OCI-M1 (cell line): ENCODE results near the gene C1orf56.

ENCODE experiments used
- DNase-seq: peaks from one replicate; lab custom pipeline; 2025; lab: John Stamatoyannopoulos, UW

The C1orf56 gene

GRCh38 chr1:151024540-151025146, 22.9 kb upstream of the C1orf56 start:
- peak; percentile 86 for DNase-seq

GRCh38 chr1:151026460-151026859, 21.1 kb upstream of the C1orf56 start:
- DNase-seq: no peak

DNA sequence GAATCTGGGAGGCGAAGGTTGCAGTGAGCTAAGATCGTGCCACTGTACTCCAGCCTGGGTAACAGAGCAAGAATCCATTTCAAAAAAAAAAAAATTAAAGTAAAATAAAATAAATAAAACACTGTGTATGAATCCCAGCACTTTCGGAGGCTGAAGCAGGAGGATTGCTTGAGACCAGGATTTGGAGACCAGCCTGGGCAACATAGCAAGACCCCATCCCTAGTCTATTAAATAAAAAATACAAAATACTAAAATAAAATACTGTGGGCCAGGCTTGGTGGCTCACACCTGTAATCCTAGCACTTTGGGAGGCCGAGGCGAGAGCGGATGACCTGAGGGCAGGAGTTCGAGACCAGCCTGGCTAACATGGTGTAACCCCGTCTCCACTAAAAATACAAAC, 15.4 kb upstream of the C1orf56 start:
- DNase-seq: no peak

DNA sequence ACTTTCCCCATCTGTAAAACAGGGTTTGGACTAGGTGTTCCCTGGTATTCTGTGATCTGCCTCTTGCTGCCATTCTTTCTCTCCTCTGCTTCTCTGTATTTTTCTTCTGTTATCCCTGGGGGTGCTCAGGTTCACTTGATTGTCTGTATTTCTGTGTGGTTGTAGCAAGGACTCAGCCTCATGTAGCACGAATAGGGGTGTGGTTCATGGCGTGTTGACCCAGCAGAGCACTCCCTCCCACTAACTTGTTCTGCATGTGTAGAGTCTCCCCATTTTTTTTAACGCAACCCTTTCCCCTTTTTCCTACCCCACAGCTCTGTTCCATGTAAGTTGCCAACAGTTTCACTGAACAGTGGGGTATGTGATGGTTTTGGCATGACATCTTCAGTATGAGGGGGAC, 12.4 kb upstream of the C1orf56 start:
- no peak for DNase-seq

DNA sequence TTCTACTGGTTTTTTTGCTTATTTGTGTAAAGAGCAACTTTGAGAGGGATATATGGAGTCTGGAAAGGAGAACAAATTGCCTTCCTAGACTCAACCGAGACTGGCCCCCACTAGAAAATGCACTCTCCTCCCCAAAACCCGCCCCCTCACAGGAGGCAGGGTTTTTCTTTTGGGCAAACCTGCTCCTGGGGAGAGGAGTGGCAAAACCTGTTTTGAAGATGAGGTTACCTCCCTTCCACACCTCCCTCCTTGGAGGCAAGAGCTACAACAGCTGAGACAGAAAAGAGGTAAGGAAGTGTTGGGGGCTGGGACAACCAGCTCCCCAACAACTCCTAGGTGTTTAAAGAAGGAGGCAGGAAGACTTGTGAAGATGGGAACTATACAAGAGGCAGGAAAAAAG, 11.2 kb upstream of the C1orf56 start, which contains the start of gene BNIPL:
Gene BNIPL, plus strand, starts transcription at position 231 of the 400 bp plus-strand sequence. Its CDS starts 140 bp downstream, at position 371.
- DNase-seq: no peak

GRCh38 chr1:151037032-151037431, 10.5 kb upstream of the C1orf56 start:
- DNase-seq: no peak

DNA sequence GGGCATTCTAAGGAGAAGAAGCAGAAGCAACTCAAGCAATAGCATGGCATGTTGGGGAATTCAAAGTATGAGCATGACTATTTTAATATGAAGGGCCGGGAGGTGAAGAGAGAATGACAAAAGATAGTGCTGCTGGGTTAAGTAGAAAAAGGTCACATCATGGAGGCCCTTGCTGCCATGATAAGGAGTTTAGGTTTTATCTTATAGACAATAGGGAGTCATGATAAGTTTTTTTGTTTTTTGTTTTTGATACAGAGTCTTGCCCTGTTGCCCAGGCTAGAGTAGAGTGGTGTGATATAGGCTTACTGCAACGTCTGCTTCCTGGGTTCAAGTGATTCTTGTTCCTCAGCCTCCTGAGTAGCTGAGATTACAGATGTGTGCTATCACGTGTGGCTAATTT, 8.0 kb upstream of the C1orf56 start:
- DNase-seq: peak; percentile 33

GRCh38 chr1:151043163-151043562, 4.4 kb upstream of the C1orf56 start:
- DNase-seq: no peak

DNA sequence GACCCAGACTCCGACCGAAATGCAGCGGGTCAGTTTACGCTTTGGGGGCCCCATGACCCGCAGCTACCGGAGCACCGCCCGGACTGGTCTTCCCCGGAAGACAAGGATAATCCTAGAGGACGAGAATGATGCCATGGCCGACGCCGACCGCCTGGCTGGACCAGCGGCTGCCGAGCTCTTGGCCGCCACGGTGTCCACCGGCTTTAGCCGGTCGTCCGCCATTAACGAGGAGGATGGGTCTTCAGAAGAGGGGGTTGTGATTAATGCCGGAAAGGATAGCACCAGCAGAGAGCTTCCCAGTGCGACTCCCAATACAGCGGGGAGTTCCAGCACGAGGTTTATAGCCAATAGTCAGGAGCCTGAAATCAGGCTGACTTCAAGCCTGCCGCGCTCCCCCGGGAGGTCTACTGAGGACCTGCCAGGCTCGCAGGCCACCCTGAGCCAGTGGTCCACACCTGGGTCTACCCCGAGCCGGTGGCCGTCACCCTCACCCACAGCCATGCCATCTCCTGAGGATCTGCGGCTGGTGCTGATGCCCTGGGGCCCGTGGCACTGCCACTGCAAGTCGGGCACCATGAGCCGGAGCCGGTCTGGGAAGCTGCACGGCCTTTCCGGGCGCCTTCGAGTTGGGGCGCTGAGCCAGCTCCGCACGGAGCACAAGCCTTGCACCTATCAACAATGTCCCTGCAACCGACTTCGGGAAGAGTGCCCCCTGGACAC, 534 bp downstream of the C1orf56 start:
- peak; percentile 72 for DNase-seq

DNA sequence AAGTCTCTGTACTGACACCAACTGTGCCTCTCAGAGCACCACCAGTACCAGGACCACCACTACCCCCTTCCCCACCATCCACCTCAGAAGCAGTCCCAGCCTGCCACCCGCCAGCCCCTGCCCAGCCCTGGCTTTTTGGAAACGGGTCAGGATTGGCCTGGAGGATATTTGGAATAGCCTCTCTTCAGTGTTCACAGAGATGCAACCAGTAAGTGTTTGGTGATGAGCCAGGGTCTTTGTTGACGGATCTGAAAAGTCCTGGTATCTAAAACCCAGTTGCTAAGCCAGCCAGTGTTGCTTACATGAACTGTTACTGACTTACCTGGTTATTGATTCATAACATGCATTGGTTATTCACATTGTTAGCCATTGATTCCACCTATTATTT, 1.1 kb downstream of the C1orf56 start:
- DNase-seq: no peak

- DNase-seq: no peak
Observed at GRCh38 chr1:151049458-151049857, 1.9 kb downstream of the C1orf56 start.

DNA sequence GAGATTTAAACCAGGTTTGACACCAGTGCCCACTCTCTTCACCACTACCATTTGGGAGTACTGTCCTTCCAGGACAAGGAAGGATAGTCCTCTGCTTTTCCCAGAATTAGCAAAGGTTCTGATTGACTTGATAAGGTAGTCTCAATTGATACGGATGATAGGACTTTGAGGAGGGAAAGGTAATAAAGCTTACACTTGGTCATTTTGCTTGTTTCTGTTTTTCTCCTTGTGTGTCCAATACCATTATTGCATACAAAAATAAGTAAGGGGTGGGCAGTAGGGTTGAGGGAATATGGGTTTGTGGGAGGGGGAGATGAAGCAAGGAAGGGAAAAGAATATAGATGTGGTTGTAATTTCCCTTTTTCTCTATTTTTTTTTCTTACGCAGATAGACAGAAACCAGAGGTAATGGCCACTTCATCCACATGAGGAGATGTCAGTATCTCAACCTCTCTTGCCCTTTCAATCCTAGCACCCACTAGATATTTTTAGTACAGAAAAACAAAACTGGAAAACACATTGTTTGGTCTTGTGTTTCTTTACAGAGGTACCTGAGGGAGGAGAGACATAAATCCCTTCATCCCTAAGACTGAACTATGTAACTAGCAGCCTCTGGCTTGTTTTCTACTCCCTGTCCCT, 2.6 kb downstream of the C1orf56 start:
- DNase-seq: no peak

GRCh38 chr1:151051356-151052009, 3.9 kb downstream of the C1orf56 start:
- DNase-seq: no peak

GRCh38 chr1:151054971-151055547, 7.5 kb downstream of the C1orf56 start:
- DNase-seq: peak; percentile 66

DNA sequence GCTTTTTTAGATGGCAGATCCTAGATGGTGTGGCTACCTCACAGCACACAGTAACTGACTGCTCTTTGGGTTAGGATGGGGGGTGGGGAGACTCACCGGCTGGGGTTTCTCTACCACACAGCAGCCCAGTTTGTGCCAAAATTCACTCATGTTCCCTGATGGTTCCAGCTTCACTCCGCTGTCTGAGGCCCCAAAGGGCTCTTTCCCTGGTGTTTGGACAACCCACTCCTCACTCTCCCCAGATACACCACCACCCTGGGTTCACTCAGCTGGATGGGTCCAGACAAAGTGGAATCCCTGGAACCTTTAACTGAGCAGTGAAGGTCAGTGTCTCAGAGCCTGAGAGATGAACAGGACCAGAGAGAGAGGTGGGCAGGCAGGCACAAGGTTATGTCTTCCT, 8.0 kb downstream of the C1orf56 start:
- no peak for DNase-seq

DNA sequence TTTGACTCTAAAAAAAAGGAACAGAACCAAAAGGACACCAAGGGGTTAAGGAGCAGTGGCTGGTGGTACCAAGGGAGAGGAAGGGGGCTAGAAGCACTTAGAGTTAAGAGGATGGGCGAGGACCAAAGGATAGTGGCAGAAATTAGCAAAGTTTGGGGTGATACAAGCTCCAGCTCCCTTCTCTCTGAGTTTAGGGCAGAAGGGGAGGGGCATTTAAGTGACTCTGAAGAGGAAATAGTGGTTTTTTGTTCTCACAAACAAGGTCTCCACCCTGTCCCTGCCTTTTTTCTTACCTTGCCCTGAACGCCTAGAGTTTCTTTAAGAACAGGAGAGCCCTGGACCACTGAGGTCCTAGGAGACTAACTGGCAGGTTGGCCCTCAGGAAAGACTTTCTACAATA, 8.6 kb downstream of the C1orf56 start:
- peak; percentile 35 for DNase-seq

DNA sequence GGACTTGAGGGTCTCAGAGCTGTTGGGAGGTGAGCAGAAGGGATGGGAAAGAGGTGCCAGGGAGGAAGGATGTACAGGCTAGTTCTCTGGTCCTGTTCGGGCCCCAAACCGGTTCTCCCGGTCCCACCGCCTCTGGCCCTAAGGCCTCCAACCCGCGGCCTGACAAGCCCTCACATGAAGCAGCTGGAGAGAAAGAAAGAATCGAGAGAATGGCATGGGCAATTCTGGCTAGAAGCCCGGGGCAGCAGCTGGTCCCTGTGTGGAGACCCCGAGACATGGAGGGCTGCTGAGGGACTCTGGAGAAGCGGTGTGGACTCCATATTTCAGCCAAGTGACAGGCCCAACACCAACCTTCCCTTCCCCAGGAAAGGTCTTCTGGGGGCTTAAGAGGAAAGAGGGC, 11.1 kb downstream of the C1orf56 start:
- DNase-seq: peak; percentile 65

DNA sequence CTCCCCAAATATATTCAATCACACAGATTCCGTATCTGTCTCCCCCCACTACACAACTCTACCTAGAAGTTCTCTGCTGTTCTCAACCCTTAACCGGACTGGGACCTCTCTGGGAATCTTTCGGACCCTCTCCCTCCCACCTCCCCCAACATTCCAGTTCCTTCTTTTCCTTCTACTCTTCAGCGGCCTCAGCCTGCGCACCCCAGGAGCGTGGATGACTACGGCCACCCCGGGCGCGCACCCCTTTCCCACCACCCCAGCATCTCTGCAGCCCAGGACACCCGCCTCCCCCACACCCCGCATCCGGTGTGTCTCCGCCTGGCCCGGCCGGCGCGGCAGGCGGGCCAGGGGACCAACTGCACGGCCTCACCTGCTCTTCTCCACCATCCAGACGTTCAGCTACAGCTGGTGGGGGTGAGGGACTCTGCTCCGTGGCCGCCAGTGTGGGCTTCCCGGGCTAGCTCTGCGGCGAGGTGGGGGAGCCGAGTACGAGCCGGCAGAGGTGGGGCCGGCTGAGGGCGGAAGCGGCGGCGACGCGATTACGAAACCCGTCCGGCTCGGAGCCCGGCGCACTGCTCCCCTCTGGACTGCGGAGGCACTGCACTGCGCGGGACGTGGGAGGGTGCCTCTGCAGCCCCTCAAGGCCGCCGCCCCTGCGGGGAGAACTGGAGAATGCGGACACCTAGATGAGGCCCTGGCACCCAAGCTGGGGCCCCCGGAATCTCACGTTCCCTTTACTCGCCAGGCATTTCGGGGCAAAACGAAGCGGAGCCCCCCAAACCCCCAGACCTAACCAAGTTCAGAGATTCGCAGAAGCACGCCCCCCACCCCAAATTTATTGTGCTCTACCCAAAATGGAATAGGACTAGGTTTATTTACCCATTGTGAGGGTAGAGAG, 11.8 kb downstream of the C1orf56 start, which contains the start of gene CDC42SE1:
Gene CDC42SE1, minus strand, starts transcription at position 514 of the 898 bp plus-strand sequence. CDS start 3,892 bp downstream, outside the sequence.
- peak; percentile 96 for DNase-seq

DNA sequence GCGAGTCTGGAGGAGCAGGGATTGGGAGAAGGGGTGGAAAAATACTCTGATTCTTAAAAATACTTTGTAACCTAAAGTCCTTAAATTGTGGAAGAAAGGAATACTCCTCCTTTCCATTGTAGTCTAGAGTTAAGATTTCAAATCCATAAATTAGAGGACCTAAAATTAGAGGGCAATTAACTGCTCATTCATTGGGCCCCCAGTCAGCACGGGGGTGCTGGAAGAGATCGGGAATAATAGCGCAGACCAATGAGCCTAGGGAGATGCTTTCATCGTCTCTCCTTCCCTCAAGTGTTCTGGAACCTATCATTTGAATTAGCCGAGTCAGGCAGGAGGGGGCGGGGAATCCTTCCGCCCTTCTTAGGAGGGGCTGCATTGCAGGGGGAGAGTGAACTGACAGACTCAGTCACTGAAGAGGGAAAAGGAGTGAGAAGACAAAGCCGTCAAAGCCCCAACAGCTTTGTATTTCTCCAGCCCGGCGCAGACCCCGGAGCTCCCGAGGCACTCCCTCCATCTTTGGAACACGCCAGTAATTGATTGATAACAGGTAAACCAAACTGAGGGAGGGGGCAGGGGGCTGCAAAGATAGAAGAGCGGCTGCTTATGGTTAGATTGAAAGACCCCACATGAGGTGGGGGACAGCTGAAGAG, 12.6 kb downstream of the C1orf56 start, which contains the start of gene MLLT11:
Gene MLLT11, plus strand, starts transcription at position 391 of the 650 bp plus-strand sequence. CDS start 6,828 bp downstream, outside the sequence.
- DNase-seq: peak; percentile 90

GRCh38 chr1:151060657-151061421, 13.3 kb downstream of the C1orf56 start:
- peak; percentile 73 for DNase-seq
